Tibial nerve (tissue), 4 donors: ENCODE measurements around the gene SIMC1. TPM values are rescaled to one million over a fixed set of nuclear protein-coding genes. Genes with fewer than 3 reads are reported as not detected.

Experiments used
- DNase-seq, 2 donors: peaks; one replicate each; pipeline ENCODE4 v3.0.0-alpha.2; 2019; ENCODE audit warnings: low spot score in 2 of 2
- H3K27ac ChIP-seq, 4 donors: fragments of 200-600 bp; sonication (generic) in 3 of 4; one replicate each; pipeline ENCODE4 v1.5.1; 2017 to 2019; ENCODE audit warnings: mild to moderate bottlenecking in 1 of 4
- H3K27me3 ChIP-seq, 2 donors: fragments of 200-600 bp; sonication (generic) in 1 of 2; one replicate each; pipeline versions ENCODE4 v1.5.1 to v1.6.0; 2017 to 2019
- H3K36me3 ChIP-seq, 3 donors: fragments of 200-600 bp; sonication (generic); one replicate each; pipeline ENCODE4 v1.5.1; 2018 to 2019
- H3K4me1 ChIP-seq, 4 donors: fragments of 200-600 bp; sonication (generic) in 3 of 4; one replicate each; pipeline ENCODE4 v1.5.1; 2017 to 2019
- H3K4me3 ChIP-seq, 4 donors: fragments of 200-600 bp; sonication (generic) in 3 of 4; one replicate each; pipeline ENCODE4 v1.5.1; 2017 to 2019; ENCODE audit warnings: mild to moderate bottlenecking in 1 of 4, moderate library complexity in 1 of 4
- H3K9me3 ChIP-seq, 4 donors: fragments of 200-600 bp; sonication (generic) in 3 of 4; one replicate each; pipeline ENCODE4 v1.5.1; 2017 to 2019
- EP300 ChIP-seq, 2 donors: sonication (generic); formaldehyde crosslinking; IDR thresholded peaks; one replicate each; pipeline ENCODE4 v1.6.1; 2017; ENCODE audit warnings: antibody characterized with exemption in 2 of 2, mild to moderate bottlenecking in 1 of 2
- POLR2A ChIP-seq, 2 donors: fragments of 450-650 bp; IDR thresholded peaks; one replicate each; pipeline ENCODE4 v1.6.1; 2017; ENCODE audit warnings: antibody characterized with exemption in 2 of 2, mild to moderate bottlenecking in 2 of 2, moderate library complexity in 2 of 2
- WGBS, 2 donors: methylation state at CpG; one replicate each; pipeline ENCODE4 v1.1.5; 2018; 5-methylcytosine and 5-hydroxymethylcytosine counted together
- total RNA-seq, 4 donors: library from RNA; depleted of rRNA; stranded (reverse); fragments of >200 nt; gene quantifications; one replicate each; pipeline ENCODE4 v1.1.0, GENCODE V29; 2016
- TF ChIP-seq, protein P1 (sequence below), 5 experiments: fragments of 200-600 bp in 3 of 5; fragments of 450-650 bp in 2 of 5; sonication (generic) in 3 of 5; IDR thresholded peaks; one replicate each; pipeline ENCODE4 v1.5.1; 2016 to 2019; ENCODE audit warnings: antibody characterized with exemption in 5 of 5, mild to moderate bottlenecking in 3 of 5, moderate library complexity in 2 of 5

Gene SIMC1
- total RNA-seq, 4 donors from 2014 or later, result 3.7 to 11.1 (median 8.2) TPM

DNA sequence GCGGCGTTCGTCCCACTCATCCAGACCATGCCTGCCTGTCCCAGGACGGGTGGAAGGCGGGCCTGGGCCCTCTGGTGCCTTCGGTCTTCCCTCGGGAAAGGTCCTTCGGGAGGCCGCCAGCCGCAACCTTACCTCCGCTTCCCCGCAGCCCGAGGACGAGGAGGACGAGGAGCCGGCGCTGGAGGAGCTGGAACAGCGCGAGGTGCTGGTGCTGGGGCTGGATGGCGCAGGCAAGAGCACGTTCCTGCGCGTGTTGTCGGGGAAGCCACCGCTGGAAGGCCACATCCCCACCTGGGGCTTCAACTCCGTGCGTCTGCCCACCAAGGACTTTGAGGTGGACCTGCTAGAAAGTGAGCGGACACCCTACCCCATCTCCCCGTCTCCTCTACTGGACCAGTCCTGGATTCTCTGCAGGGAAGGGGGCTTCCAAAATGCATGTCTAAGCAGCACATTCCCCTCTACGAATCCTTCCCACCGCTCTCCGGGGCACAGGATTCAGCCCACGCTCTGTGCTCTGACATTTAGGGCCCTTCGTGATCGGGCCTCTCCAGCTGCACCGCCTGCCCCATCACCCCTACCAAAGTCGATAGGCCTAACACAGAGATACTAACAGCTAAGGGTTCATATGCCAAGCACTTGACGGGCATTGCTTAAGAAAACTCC lies 128.1 kb downstream of the SIMC1 start:
- H3K4me3 ChIP-seq, result peak overlapping the region; percentile 61 to 92 (median 82)
- DNase-seq, result no peak
- no peak for TF ChIP-seq POLR2A (IDR thresholded peaks at IDR 0.05)
- no peak for TF ChIP-seq EP300 (IDR thresholded peaks at IDR 0.05)
- TF ChIP-seq, protein P1, sequence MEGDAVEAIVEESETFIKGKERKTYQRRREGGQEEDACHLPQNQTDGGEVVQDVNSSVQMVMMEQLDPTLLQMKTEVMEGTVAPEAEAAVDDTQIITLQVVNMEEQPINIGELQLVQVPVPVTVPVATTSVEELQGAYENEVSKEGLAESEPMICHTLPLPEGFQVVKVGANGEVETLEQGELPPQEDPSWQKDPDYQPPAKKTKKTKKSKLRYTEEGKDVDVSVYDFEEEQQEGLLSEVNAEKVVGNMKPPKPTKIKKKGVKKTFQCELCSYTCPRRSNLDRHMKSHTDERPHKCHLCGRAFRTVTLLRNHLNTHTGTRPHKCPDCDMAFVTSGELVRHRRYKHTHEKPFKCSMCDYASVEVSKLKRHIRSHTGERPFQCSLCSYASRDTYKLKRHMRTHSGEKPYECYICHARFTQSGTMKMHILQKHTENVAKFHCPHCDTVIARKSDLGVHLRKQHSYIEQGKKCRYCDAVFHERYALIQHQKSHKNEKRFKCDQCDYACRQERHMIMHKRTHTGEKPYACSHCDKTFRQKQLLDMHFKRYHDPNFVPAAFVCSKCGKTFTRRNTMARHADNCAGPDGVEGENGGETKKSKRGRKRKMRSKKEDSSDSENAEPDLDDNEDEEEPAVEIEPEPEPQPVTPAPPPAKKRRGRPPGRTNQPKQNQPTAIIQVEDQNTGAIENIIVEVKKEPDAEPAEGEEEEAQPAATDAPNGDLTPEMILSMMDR (IDR thresholded peaks at IDR 0.05), result no peak
- peaks cover 0 to 43% (median 0%) of the 10 kb centered on the region in 3 donors for H3K36me3 ChIP-seq
- H3K4me1 ChIP-seq, result peaks cover 0 to 16% (median 3%) of the 10 kb centered on the region in 4 donors
- H3K27ac ChIP-seq, result peak overlapping the region; percentile 63 to 87 (median 82)
- WGBS, 2 donors, result 45 to 64% methylated on average over 22 to 30 of the region's 38 CpGs
- no peaks in the 10 kb centered on the region for H3K27me3 ChIP-seq
- no peaks in the 10 kb centered on the region for H3K9me3 ChIP-seq

DNA sequence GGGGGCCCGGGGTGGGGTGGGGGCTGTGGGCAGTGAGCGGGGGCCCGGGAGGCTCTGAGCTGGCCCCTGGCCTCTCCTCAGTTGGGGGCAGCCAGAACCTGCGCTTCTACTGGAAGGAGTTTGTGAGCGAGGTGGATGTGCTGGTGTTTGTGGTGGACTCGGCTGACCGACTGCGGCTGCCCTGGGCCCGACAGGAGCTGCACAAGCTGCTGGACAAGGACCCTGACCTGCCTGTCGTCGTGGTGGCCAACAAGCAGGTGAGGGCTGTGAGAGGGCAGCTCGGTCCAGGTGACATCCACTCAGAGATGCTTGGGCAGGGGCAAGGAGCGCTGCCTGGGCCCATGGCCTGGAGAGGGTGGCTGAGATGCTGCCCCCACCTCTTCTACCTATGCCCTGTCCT lies 130.5 kb downstream of the SIMC1 start:
- H3K4me1 ChIP-seq, result peaks cover 0 to 33% (median 2%) of the 10 kb centered on the region in 4 donors
- peaks cover 0 to 54% (median 0%) of the 10 kb centered on the region in 3 donors for H3K36me3 ChIP-seq
- H3K27me3 ChIP-seq, result no peaks in the 10 kb centered on the region
- H3K27ac ChIP-seq, result no peak overlapping the region
- WGBS, 2 donors, result 97 to 98% methylated on average over 11 to 13 of the region's 13 CpGs
- no peak for DNase-seq
- H3K9me3 ChIP-seq, result no peaks in the 10 kb centered on the region
- TF ChIP-seq EP300 (IDR thresholded peaks at IDR 0.05), result no peak
- TF ChIP-seq, protein P1 (IDR thresholded peaks at IDR 0.05), result no peak
- TF ChIP-seq POLR2A (IDR thresholded peaks at IDR 0.05), result no peak
- H3K4me3 ChIP-seq, result no peak overlapping the region

DNA sequence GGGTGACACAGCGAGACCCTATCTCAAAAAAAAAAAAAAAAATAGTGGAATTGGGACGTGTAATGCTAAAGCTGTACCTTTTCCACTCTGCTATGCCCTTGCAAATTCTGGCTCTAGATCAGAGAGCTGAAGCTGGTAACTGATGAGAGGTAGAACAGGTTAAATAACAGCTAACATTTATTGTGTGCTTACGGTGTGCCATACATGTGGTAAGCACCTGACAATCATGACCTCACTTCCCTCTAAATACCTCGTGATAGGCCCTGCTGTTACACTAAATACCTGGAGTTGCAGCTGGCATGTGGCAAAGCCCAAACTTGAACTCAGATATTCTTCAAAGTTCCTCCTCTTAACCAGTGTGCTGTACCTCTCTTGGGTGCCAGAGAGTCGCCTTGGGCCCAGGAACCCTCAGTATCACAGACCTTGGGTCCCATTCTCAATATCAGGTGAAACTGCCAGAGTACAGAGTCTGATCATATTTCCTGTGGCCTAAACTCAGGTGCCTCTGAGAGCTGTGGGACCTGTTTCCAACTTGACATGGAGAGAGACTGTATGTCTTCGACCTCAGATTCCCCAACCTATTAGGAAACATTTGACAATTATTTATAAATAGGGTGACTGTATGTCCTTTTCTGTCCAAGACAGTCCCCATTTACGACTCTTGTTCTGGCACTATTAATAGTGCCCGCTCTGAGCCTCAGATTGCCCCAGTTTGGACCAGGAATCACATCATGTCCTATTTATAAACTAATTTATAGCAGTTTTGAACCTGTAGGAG lies 131.9 kb downstream of the SIMC1 start:
- 86 to 90% methylated on average over 8 of the region's 8 CpGs for WGBS, 2 donors
- H3K27ac ChIP-seq, result no peak overlapping the region
- H3K9me3 ChIP-seq, result no peaks in the 10 kb centered on the region
- TF ChIP-seq, protein P1 (IDR thresholded peaks at IDR 0.05), result no peak
- TF ChIP-seq POLR2A (IDR thresholded peaks at IDR 0.05), result no peak
- no peak for TF ChIP-seq EP300 (IDR thresholded peaks at IDR 0.05)
- H3K27me3 ChIP-seq, result no peaks in the 10 kb centered on the region
- H3K4me1 ChIP-seq, result peaks cover 0 to 37% (median 0%) of the 10 kb centered on the region in 4 donors
- no peak for DNase-seq
- no peak overlapping the region for H3K4me3 ChIP-seq
- peaks cover 0 to 54% (median 0%) of the 10 kb centered on the region in 3 donors for H3K36me3 ChIP-seq

DNA sequence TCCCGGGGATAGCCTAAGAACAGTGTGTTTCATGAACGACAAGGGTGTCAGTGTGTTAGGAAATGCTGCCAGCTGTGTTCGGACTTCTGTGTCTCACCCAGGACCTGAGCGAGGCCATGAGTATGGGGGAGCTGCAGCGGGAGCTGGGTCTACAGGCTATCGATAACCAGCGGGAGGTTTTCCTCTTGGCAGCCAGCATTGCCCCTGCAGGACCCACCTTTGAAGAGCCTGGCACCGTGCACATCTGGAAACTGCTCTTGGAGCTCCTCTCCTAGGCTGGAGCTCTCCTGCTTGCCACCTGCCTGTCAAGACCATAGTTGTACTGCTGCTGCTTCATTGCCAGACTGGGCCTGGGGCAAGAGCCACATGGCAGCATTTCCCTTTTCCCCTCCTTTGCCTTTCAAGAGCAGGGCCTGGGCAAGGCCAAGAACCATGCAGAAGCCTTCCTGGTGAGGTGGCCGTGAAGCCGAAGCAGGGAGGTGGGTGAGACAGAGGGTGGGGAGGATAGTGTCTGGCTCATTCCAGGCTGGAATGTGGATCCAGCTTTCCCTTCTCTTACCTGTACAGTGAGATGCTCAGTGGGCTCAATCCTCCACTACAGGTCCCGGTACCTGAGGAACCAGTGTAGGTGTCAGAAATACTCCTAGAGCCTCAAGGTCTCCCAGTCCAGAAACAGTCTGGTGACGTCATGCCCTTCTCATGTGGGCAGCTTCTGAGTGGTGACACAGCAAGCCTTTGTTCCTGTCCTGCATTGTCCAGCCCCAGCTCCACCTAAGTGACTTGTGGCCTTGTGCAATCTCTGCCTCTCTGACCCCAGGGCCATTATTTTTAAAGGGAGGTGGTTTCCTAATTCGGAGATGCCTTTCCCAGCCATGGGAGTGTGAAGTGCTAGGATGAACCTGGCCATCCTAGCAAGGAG lies 133.7 kb downstream of the SIMC1 start:
- no peak for TF ChIP-seq POLR2A (IDR thresholded peaks at IDR 0.05)
- no peak for TF ChIP-seq EP300 (IDR thresholded peaks at IDR 0.05)
- TF ChIP-seq, protein P1 (IDR thresholded peaks at IDR 0.05), result no peak
- H3K27ac ChIP-seq, result peak overlapping the region in 2 of 4 donors; percentile 24 to 41

More for the DNA sequence above, 133.7 kb downstream of the SIMC1 start:
- peaks cover 0 to 54% (median 0%) of the 10 kb centered on the region in 3 donors for H3K36me3 ChIP-seq
- 90 to 93% methylated on average over 12 to 13 of the region's 13 CpGs for WGBS, 2 donors
- no peak overlapping the region for H3K4me3 ChIP-seq
- H3K4me1 ChIP-seq, result peaks cover 0 to 28% (median 0%) of the 10 kb centered on the region in 4 donors
- no peaks in the 10 kb centered on the region for H3K27me3 ChIP-seq
- DNase-seq, result no peak
- H3K9me3 ChIP-seq, result no peaks in the 10 kb centered on the region
